GM18951 (cell line): ENCODE data around the gene LONRF2.
"Not testable (repeated sequence)": the region's sequence is repeated elsewhere in the genome, so short reads cannot be mapped to it uniquely, and the experiment has no call there.

Experiments
- POLR2A ChIP-seq: IDR thresholded peaks from 4 replicates; pipeline ENCODE4 v1.6.1; 2011; ENCODE audit warnings: mild to moderate bottlenecking; ENCODE audit not compliant: insufficient read length, insufficient read depth; ENCODE audit errors: extremely low read depth
- in situ Hi-C: fragments of 300-500 bp; cut with MboI; formaldehyde crosslinking; loops from one replicate; pipeline ENCODE4 v1.12.0; 2022; ENCODE audit warnings: low sequenced_read_pairs, mixed read lengths, inconsistent platforms; ENCODE audit not compliant: unreplicated experiment

The LONRF2 gene

DNA sequence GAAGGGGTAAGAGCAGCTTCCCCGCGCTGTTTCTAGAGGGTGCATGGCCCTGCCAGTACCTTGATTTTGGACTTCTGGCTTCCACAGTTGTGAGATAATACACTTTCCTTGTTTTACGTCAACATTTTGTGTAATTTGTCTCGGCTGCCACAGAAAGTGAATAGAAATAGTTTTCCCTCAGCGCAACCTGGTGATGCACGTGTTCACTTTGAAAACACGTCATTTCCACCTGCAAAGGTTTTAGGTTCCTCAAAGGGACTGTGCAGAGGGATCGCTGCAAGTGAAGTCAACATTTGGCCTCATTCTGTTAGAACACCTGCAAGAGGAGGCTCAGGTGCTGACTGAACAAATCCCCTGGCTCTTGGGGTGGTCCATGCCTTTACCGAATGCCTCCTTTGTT, 71.7 kb downstream of the LONRF2 start:
- in situ Hi-C loops: loop anchor here (25.0 kb wide), 1 partner anchor 688 kb away; no protein-coding TSS in a partner anchor
- TF ChIP-seq POLR2A: no peak

DNA sequence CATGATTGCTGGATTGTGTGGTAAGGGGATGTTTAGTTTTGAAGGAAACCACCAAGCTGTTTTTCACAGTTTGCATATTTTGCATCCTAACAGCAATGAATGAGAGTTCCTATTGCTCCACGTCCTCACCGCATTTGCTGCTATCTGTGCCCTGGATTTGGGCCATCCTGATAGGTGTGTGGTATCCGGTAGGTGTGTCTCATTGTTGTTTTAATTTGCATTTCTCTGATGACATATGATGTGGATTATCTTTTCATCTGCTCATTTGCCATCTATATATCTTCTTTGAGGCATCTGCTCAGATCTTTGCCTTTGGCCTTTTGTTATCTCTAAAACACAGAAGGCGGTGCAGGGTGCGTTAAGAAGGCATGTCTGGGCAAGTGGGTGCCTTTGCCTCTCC, 73.3 kb downstream of the LONRF2 start:
- TF ChIP-seq POLR2A: no peak
- in situ Hi-C loops: no loop called here

DNA sequence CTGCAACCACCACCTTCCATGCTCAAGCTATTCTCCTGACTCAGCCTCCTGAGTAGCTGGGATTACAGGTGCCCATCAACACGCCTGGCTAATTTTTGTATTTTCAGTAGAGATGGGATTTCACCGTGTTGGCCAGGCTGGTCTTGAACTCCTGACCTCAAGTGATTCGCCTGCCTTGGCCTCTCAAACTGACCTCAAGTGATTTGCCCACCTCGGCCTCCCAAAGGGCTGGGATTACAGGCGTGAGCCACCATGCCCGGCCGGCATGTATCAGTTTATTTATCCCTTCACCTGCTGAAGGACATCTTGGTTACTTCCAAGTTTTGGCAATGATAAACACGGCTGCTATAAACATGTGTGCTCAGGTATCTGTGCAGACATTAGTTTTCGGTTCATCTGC, 73.7 kb downstream of the LONRF2 start:
- in situ Hi-C loops: not testable (repeated sequence)

DNA sequence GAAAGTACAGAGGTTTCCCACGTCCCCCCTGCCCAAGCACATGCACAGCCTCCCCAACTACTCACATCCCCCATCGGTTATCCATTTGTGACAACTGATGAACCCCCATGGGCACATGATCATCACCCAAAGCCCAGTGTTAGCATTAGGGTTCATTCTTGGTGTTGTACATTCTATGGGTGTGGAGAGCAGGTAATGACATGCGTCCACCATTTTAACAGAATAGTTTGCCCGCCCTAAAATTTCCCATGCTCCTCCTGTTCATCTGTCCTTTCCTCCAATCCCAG, 74.3 kb downstream of the LONRF2 start:
- no peak for TF ChIP-seq POLR2A
- in situ Hi-C loops: no loop called here

DNA sequence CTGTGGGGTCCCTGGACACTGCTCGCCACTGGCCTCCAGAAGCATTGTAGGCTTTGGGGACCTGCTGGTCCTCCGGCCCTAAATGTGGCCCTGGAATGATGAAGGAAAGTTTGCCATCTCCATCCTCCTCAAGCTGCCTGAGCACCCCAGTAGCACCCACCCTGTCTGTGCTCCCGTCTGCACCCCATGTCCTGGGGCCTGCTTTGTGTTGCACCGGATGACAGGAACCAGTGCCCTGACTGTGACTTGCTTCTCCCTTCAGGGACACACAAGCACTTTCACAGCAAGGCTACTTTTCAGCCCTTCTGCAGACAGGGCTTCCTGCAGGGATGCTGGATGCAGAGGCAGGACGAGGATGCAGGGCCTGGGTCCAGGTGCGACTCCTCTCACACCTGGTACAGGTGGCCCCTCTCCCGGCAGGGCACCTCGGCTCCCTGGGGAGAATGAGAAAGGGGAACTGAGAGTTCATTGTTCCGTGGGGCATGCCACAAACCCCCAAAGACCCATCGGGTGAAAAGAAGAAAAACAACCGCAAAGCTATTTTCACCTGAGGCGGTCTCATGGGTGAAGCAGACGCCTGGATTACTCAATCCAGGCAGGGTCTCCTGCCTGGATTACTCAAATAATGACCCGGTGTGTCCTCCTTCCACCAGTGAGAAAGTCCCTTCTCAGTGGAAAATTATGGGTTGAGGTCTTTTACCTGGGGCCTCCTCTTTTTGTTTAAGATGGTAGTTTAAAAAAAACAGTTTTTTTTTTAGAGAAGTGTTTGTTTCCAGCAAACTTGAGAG, 74.9 kb downstream of the LONRF2 start:
- in situ Hi-C loops: no loop called here
- TF ChIP-seq POLR2A: no peak

DNA sequence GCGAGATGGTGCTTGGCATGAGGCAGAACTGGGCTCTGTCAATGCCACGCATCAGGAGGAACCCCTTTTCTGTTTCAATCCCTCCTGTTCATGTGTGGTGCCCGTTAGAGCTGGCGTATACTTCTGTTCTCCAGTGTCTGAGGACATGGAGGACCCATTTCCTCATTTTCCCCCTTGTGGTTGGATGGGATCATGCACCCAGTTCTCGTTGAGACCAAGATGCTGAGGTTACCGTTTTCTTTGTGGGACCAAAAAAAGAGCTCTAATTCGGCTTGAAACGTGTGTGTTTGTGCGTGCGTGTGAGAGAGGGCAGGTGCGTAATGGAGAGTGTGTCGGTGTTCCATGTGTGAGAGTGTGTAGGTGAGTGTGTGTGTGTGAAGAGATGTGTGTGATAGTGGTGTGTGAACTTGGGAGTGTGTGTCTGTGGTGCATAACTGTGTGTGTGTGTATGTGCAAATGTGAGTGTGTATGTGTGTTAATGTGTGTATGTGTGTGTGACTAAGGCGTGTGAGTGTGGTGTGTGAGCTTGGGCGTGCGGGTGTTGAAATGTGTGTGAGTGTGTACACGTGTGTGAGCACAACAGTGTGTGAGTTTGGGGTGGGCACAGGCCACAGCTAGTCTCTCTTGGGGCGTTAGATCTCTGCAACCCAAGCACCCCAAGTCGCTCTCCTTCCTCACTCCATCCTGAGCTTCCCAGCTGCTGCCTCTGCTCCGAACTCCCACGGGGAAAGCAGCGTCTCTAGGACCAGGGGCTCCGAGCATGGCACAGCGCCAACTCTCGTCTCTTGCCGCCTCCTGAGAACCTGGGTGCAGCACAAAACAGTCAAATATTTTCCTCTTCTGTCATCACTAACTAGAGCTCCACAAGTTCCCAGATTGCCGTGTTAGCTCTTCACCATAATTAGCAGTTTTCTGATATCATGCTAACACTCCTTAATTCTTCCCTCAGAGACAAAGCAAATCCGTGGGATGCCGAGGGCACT, 75.8 kb downstream of the LONRF2 start:
- in situ Hi-C loops: no loop called here
- no peak for TF ChIP-seq POLR2A

DNA sequence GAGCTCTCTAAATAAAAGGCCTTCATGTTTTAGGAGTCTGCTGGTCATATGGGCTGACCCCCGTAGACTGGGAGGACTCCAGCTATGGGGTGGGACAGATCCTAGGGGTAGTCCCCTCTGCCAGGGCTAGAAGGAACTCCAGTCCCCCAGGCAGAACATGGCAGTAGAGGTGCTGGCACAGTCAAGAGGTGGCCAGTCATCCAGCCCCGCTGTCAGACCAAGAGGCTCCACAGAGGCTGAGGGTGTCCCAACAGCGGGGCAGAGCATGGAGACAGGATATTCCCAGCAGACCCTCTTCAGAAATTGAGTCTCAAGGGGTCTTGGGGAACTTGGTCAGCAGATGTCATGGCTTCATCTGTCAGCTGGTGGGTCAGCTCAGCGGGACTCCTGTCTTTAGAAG, 76.6 kb downstream of the LONRF2 start:
- no peak for TF ChIP-seq POLR2A
- in situ Hi-C loops: no loop called here

DNA sequence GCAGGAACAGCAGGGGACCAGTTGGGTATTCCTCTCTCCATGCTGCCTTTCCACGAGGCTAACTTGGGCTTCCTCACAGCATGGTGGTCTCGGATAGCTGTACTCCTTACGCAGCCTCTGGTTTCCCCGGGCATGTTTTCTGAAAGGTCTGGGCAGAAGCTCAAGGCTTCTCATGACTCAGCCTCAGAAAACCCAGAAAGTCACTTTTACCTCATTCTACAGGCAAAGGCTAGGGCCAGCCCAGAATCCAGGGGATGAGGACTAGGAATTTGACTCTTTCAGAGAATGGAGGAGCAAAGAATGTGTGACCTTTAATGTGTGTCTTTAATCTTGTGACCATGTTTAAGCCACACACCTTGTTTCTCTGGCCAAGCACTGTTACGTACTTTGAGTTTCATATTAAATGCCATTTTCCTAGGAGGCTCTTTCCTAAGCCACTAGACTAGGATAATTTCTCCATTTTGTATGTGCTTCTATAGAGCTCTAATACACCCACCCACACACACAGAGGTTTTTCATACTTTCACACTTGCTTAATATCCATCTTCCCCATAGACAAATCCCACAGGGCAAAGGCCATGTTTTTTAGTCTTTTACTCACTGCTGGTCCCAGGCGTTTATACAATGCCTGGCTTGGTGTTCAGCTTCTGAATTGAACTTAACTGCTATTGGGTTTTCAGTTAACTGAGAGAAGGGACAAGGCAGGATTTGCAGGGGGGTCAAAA, 77.3 kb downstream of the LONRF2 start:
- no peak for TF ChIP-seq POLR2A
- in situ Hi-C loops: no loop called here

DNA sequence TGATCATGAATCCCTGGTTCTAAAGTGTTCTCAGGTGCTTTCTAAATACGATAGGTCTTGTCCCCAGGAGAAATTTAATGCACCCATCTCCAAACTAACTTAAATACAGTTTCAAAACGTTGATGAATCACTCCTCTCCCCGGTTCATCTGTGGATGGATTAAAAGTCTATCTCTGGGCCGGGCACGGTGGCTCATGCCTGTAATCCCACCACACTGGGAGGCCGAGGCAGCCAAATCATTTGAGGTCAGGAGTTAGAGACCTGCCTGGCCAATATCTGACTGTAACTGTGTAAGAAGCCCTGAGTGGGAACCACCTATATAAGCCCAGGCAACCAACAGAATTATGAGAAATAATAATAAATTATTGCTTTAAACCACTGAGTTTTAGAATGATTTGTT, 78.7 kb downstream of the LONRF2 start:
- in situ Hi-C loops: no loop called here
- no peak for TF ChIP-seq POLR2A

DNA sequence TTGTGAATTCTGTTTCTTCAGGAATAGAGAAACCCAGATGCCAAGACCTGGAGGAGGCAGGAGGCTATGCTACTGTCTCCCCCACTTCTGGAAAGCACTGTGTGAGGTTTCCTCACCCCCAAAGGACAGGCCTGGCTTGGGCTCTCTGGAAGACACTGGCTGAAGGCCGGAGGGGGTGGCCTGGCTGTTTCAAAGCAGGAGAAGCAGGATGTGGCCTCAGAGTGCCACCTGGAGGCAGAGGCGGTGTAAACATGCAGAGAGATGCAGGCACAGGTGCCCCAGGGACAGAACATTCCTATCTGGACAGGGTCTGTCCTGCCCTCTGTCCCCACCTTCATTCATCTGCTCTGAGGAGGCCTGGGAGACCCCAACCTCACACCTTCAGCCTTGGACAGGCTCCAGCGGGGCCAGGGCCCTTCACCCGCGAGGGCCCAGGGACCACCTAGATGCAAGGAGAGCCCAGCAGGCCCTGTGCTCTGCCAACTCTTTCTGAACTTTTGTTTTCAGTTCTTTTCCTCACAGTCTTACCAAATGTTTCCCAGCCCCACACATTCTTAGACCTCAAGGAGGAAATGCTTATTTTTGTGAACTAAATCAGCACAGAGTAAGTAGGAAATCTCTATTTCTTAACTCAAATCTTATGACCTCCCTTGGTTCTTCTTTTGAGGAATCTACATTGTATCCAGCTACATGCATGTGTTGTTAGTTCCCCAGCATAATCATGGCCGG, 79.2 kb downstream of the LONRF2 start:
- no peak for TF ChIP-seq POLR2A
- in situ Hi-C loops: no loop called here

DNA sequence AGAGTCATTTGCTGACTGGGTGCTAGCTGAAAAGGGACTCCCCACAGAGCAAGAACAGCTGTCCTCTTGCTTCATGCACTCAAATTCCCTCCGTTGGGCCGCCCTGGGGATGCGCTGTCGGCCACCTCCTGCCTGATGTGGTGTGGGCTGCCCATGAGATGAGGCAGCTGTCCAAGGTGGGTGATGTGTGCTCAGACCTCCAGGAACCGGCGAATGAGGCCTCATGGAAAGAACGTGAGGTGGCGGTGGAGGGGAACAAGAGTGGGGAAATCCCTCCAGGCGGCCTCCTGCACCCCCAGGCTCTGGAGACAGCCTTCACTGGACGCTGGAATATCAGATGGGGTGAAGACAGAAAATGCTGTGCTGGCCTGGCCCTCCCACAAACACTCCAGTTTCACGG, 79.8 kb downstream of the LONRF2 start:
- in situ Hi-C loops: no loop called here
- TF ChIP-seq POLR2A: no peak

DNA sequence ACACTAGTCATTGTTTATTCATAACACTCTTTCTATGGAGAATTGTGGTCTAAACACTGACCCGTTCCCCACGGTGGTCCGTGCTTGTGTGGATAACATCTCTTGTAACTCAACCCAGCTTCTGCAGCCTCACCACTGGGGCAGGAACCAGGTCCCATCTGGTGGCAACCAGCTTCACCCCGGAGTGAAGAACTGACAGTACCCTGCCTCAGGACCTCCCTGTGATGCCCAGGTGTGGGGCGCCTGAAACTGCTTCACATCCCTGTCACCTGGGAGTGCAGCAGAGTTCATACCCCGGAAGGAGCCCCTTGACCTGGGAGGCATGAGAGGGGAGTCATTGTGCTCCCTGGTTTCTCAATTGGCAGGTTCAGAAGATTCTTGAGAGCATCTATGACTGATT, 81.1 kb downstream of the LONRF2 start:
- in situ Hi-C loops: no loop called here
- TF ChIP-seq POLR2A: no peak

DNA sequence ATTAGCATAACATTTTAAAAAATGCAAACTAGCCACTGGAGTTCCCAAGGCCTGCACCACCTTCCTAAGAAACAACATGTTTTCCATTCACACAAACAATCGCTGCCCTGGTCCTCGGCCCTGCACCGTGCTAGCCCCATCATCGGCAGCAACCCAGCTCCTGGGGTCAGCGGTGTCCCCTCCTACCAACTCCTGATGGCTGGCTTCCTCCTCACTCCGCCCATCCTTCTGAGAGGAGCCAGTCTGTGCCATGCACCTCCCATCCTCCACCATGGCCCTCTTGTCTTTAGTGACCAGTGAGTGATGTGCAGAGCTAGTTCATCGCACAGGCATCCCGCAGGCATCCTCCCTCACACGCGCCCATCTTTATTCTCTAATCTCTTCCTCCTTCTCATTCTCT, 81.9 kb downstream of the LONRF2 start:
- no peak for TF ChIP-seq POLR2A
- in situ Hi-C loops: no loop called here
